ENCODE measurements around the gene RGS9BP.

- TF ChIP-seq POLR2A (IDR thresholded peaks at IDR 0.05; ENCODE audit: low read depth) (no peak), CTCF (IDR thresholded peaks at IDR 0.05) (no peak), EP300 (IDR thresholded peaks at IDR 0.05) (no peak)
Measured at GRCh38 chr19:32720936-32721250, 45.2 kb downstream of the RGS9BP start.

All from esophagus muscularis mucosa (tissue), 4 donors.